Smooth muscle cell (in vitro differentiated cells): ENCODE measurements around the gene CRACDL. TPM values are rescaled to one million over a fixed set of nuclear protein-coding genes. Genes with fewer than 3 reads are reported as not detected.

Experiments used
- DNase-seq: peaks from one replicate; lab custom pipeline; 2025; ENCODE audit not compliant: unreplicated experiment; lab: John Stamatoyannopoulos, UW
- H2AFZ ChIP-seq: fragments of 200-600 bp; sonication (generic); 2 replicates; pipeline ENCODE4 v1.6.0; 2016; ENCODE audit warnings: antibody characterized with exemption, low read depth, mild to moderate bottlenecking
- H3F3A ChIP-seq: fragments of 200-600 bp; sonication (generic); 2 replicates; pipeline ENCODE4 v1.6.0; 2017; ENCODE audit warnings: antibody characterized with exemption, low read depth
- H3K27ac ChIP-seq: fragments of 200-600 bp; sonication (generic); 2 replicates; pipeline ENCODE4 v1.5.1; 2016; ENCODE audit warnings: low read depth, mild to moderate bottlenecking
- H3K27me3 ChIP-seq: fragments of 200-600 bp; sonication (generic); 2 replicates; pipeline ENCODE4 v1.6.1; 2016; ENCODE audit warnings: low read depth, mild to moderate bottlenecking
- H3K36me3 ChIP-seq: fragments of 200-600 bp; sonication (generic); 2 replicates; pipeline ENCODE4 v1.5.1; 2016; ENCODE audit warnings: low read depth
- H3K4me1 ChIP-seq: fragments of 200-600 bp; sonication (generic); 2 replicates; pipeline ENCODE4 v1.5.1; 2016; ENCODE audit warnings: low read depth
- H3K4me2 ChIP-seq: fragments of 200-600 bp; sonication (generic); 2 replicates; pipeline ENCODE4 v1.6.0; 2016; ENCODE audit warnings: mild to moderate bottlenecking
- H3K4me3 ChIP-seq: fragments of 200-600 bp; sonication (generic); 2 replicates; pipeline ENCODE4 v1.5.1; 2016; ENCODE audit warnings: mild to moderate bottlenecking
- H3K79me2 ChIP-seq: fragments of 200-600 bp; sonication (generic); 2 replicates; pipeline ENCODE4 v1.6.0; 2016; ENCODE audit warnings: low read depth, mild to moderate bottlenecking
- H3K9ac ChIP-seq: fragments of 200-600 bp; sonication (generic); 2 replicates; pipeline ENCODE4 v1.6.0; 2016; ENCODE audit warnings: low read depth
- H3K9me3 ChIP-seq: fragments of 200-600 bp; sonication (generic); replicated peaks from 2 replicates; pipeline ENCODE4 v1.5.1; 2016; ENCODE audit warnings: low read depth
- H4K20me1 ChIP-seq: fragments of 200-600 bp; sonication (generic); 2 replicates; pipeline ENCODE4 v1.6.0; 2016; ENCODE audit warnings: low read depth
- CTCF ChIP-seq: fragments of 200-600 bp; sonication (generic); IDR thresholded peaks from 2 replicates; pipeline ENCODE4 v1.5.1; 2017; ENCODE audit warnings: borderline replicate concordance, mild to moderate bottlenecking, antibody characterized with exemption; ENCODE audit not compliant: insufficient read depth, poor library complexity, severe bottlenecking
- WGBS: methylation state at CpG from one replicate; pipeline ENCODE4 v1.1.7; 2016; ENCODE audit warnings: low lambda C conversion rate; 5-methylcytosine and 5-hydroxymethylcytosine counted together
- polyA plus RNA-seq: library from polyadenylated mRNA; unstranded; fragments of >200 nt; fragmentation: Nextera tagmentation; extraction: Ambion mirVana; gene quantifications from 2 replicates; pipeline ENCODE4 v1.2.1, GENCODE V29; 2016
- total RNA-seq: library from RNA; depleted of rRNA; stranded (reverse); fragments of >200 nt; gene quantifications from 2 replicates; pipeline ENCODE4 v1.2.3, GENCODE V29; 2014

CRACDL gene
- total and polyA plus RNA-seq, 2 experiments from 2014 or later, result 0.72 to 2.2 TPM

GRCh38 chr2:98815795-98816194, 120.2 kb downstream of the CRACDL start:
- Histone ChIP-seq H3K9ac (no peak overlapping the region), H2AFZ (no peak overlapping the region), H3K27ac (no peak overlapping the region), H3K27me3 (no peaks in the 10 kb centered on the region), H3K4me3 (no peak overlapping the region), H3K4me1 (no peaks in the 10 kb centered on the region), H3K79me2 (no peaks in the 10 kb centered on the region), H3K4me2 (no peak overlapping the region), H3F3A (no peaks in the 10 kb centered on the region), H3K36me3 (no peaks in the 10 kb centered on the region), H3K9me3 (no peaks in the 10 kb centered on the region), H4K20me1 (no peaks in the 10 kb centered on the region)
- WGBS, result 98% methylated on average over 2 of the region's 2 CpGs
- DNase-seq, result no peak
- TF ChIP-seq CTCF, result no peak

DNA sequence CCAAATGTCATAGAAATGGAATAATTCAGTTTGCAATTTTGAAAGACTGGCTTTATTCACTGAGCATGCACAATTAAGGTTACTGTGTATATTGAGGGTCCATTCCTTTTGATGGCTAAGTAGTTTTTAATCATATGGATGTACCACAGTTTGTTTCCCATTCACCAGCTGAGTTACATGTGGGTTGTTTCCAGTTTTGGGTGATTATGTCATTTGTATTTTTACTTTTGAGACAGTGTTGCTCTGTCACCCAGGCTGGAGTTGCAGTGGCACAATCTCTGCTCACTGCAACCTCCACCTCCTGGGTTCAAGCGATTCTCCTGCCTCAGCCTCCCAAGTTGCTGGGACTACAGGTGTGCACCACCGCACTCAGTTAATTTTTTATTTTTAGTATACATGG, 124.3 kb downstream of the CRACDL start:
- H3K9ac ChIP-seq, result no peak overlapping the region
- H3K27me3 ChIP-seq, result no peaks in the 10 kb centered on the region
- TF ChIP-seq CTCF, result no peak
- no peaks in the 10 kb centered on the region for H3K36me3 ChIP-seq
- no peak overlapping the region for H3K4me2 ChIP-seq
- no peak for DNase-seq
- H3K27ac ChIP-seq, result no peak overlapping the region
- H4K20me1 ChIP-seq, result no peaks in the 10 kb centered on the region
- H3K4me1 ChIP-seq, result no peaks in the 10 kb centered on the region
- 94% methylated on average over 2 of the region's 2 CpGs for WGBS
- no peaks in the 10 kb centered on the region for H3F3A ChIP-seq
- no peak overlapping the region for H3K4me3 ChIP-seq
- H3K9me3 ChIP-seq, result no peaks in the 10 kb centered on the region
- H3K79me2 ChIP-seq, result no peaks in the 10 kb centered on the region
- H2AFZ ChIP-seq, result no peak overlapping the region

DNA sequence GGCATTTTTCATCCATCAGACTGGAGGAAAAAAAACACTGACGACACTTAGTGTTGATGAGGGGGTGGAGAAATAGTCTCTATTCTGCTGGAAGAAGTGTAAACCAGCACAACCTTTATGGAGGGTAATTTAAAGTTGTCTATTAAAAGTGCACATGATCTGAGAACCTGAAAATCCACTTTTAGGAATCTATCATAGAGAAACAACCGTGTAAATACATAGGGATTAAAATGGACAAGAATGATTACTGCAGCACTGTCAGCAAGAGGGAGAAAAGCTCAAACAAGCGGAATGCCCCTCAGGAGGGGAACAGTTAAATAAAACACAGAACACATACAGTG, 125.5 kb downstream of the CRACDL start:
- no peaks in the 10 kb centered on the region for H4K20me1 ChIP-seq
- no peak for TF ChIP-seq CTCF
- no peaks in the 10 kb centered on the region for H3F3A ChIP-seq
- no peak overlapping the region for H3K9ac ChIP-seq
- H3K4me1 ChIP-seq, result no peaks in the 10 kb centered on the region
- H3K27me3 ChIP-seq, result no peaks in the 10 kb centered on the region
- H3K4me2 ChIP-seq, result no peak overlapping the region
- no peaks in the 10 kb centered on the region for H3K9me3 ChIP-seq
- no peak for DNase-seq
- 84% methylated on average over 3 of the region's 3 CpGs for WGBS
- no peak overlapping the region for H3K27ac ChIP-seq
- H3K4me3 ChIP-seq, result no peak overlapping the region
- no peaks in the 10 kb centered on the region for H3K79me2 ChIP-seq
- H2AFZ ChIP-seq, result no peak overlapping the region
- H3K36me3 ChIP-seq, result no peaks in the 10 kb centered on the region

DNA sequence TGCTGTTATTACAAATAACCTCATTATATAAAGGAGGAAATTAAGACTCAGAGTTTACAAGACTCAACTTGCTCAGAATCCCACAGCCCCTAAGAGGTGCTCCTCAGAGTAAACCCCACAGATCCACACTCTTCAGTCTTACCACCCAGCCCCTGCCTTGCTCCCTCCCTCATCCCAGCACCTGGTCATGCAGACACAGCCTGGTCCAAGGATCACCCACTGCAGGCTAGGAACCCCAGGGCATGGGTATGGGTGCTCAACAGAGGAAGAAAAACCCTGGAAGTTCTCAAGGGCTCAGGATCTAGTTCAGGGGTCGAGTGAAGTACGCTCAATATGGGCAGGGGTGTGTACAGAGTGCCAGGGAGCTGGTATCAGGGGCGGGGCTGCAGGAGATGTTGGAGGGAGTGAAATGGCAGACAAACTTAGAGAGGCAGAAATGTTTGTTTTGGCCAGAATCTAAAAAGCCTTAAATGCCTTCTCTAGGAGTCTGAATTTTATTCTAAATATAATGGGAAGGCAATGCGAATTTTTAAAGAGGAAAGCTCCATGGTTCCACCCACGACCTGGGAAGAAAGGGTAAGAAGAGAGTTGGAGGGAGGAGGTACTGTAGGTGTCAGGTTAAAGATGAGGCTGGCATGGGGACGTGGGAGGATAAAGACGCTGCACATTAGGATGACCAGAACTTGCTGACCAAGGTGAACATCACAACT, 126.0 kb downstream of the CRACDL start:
- H2AFZ ChIP-seq, result no peak overlapping the region
- H3K27ac ChIP-seq, result no peak overlapping the region
- H3K9ac ChIP-seq, result no peak overlapping the region
- H4K20me1 ChIP-seq, result no peaks in the 10 kb centered on the region
- no peaks in the 10 kb centered on the region for H3K4me1 ChIP-seq
- no peaks in the 10 kb centered on the region for H3K9me3 ChIP-seq
- no peak overlapping the region for H3K4me3 ChIP-seq
- no peaks in the 10 kb centered on the region for H3K79me2 ChIP-seq
- TF ChIP-seq CTCF, result no peak
- no peaks in the 10 kb centered on the region for H3K27me3 ChIP-seq
- no peak for DNase-seq
- H3K4me2 ChIP-seq, result no peak overlapping the region
- H3K36me3 ChIP-seq, result no peaks in the 10 kb centered on the region
- no peaks in the 10 kb centered on the region for H3F3A ChIP-seq
- 76% methylated on average over 7 of the region's 7 CpGs for WGBS
